GM20000 (cell line): ENCODE results near the gene HTR3B.

ENCODE experiments used
- DNase-seq: peaks from one replicate; pipeline ENCODE4 v3.0.0; 2012; ENCODE audit warnings: low spot score
- TF ChIP-seq, protein P1 (sequence below): IDR thresholded peaks from 2 replicates; pipeline ENCODE4 v1.5.1; 2012; ENCODE audit warnings: mild to moderate bottlenecking, control low read depth; ENCODE audit errors: extremely low read depth, missing control alignments

The HTR3B gene

GRCh38 chr11:113904379-113905101 is at the start of gene HTR3B:
HTR3B (plus strand) TSS chr11:113904796; CDS start chr11:113904934, 138 bp downstream.
- TF ChIP-seq, protein P1, sequence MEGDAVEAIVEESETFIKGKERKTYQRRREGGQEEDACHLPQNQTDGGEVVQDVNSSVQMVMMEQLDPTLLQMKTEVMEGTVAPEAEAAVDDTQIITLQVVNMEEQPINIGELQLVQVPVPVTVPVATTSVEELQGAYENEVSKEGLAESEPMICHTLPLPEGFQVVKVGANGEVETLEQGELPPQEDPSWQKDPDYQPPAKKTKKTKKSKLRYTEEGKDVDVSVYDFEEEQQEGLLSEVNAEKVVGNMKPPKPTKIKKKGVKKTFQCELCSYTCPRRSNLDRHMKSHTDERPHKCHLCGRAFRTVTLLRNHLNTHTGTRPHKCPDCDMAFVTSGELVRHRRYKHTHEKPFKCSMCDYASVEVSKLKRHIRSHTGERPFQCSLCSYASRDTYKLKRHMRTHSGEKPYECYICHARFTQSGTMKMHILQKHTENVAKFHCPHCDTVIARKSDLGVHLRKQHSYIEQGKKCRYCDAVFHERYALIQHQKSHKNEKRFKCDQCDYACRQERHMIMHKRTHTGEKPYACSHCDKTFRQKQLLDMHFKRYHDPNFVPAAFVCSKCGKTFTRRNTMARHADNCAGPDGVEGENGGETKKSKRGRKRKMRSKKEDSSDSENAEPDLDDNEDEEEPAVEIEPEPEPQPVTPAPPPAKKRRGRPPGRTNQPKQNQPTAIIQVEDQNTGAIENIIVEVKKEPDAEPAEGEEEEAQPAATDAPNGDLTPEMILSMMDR, result no peak
- DNase-seq, result no peak

- TF ChIP-seq, protein P1, result no peak
- no peak for DNase-seq
Measured at GRCh38 chr11:113855803-113856202, 48.8 kb upstream of the HTR3B start.

DNA sequence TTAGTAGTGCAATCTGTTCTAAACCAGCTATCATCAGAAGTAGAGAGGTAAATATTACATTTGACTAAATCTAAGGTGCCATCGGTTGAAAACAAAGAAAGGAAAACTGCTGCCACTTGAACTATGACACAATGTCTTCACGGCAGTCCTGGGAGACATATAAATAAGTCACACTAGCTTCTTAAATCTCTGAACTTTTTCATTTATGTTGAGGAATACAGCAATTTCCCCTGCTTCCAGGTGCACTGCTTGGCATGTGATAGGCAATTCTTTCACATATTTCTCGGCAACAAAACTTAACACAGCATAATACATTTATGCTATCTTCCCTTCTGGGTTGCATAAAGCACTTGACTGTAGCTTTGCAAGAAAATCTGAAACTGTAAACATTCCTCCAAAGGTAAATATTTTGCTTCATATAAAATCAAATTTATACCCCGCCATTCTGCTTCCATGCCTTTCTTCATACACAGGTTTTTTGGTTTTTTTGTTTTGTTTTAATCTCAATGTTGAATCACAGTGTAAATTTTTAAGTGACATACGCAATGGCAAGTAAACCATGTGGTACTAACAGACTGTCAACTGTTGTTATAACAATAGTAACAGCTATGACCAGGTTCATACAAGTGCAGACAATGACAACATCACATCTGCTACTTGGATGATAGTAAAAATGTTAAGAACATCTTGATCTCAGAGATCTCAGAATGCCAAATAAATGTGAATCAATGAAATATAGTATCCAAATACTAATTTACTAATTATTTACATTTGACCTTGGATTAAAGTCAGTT is 47.4 kb upstream of the HTR3B start:
- TF ChIP-seq, protein P1, result no peak
- no peak for DNase-seq

DNA sequence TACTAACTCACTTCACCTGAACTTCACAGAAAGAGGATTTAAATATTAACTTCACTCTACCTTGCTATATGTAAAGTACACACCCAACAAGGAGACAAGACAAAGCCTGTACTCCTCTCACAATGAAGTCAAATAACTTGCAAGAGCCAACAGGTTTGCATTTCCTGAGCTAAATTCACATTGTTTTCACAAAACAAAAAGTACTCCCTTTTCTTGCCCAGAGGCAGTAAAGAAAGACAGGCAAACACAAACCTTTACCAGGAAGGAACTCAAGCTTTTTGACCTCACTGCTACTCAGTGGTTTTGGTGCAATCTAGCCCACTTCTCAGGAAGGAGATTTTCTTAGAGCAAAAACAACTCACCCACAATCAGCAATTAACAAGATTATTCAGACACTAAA is 44.9 kb upstream of the HTR3B start:
- TF ChIP-seq, protein P1, result no peak
- no peak for DNase-seq

DNA sequence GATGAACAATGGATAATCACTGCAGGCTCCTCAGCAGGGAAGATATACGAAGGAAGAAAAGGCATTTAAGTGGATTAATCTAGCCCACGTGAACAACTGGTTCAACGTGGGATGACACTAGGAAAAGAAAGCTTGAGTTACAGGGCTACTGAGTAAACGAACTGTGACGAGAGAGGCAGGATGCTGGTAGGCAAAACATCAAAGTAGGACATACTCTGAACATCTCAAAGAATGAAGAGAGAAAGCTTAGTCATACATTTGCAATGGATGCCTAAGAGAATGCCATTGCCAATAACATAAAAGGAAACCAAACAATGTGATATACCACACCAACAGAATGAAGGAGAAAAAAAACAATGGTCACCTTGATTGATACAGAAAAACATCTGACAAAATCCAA is 42.2 kb upstream of the HTR3B start:
- TF ChIP-seq, protein P1, result no peak
- DNase-seq, result no peak

GRCh38 chr11:113864410-113864809 is 40.2 kb upstream of the HTR3B start:
- no peak for DNase-seq
- TF ChIP-seq, protein P1, result no peak

GRCh38 chr11:113865873-113866272 is 38.7 kb upstream of the HTR3B start:
- TF ChIP-seq, protein P1, result no peak
- DNase-seq, result no peak
